ENCODE results near the gene COG5. TPM values are rescaled to one million over a fixed set of nuclear protein-coding genes. Genes with fewer than 3 reads are reported as not detected.

Gene COG5
- total RNA-seq, 1 donor from 2014 or later: 36.3 TPM

DNA sequence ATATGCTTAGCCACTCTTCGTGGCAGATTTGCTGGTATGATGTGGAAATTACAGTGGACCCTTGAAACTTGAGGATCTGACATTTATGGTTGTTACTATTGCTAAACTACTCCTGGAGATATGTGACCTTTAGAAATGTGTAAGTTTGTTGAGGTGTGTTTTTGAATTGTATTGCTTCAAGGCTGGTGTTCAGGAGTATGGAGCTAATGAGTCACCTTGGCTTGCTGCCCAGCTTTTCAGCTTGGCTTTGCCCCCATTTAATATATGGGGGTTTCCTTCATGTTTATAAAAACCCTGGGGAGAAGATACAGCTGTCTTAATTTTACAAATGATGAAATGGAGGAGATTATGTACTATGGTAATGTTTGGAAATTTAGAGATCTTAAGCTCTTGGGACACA, 383.3 kb downstream of the COG5 start:
- DNase-seq (ENCODE audit: low read depth) (peak; percentile 75), FAIRE-seq (peak; percentile 47)
- TF ChIP-seq, protein P1, sequence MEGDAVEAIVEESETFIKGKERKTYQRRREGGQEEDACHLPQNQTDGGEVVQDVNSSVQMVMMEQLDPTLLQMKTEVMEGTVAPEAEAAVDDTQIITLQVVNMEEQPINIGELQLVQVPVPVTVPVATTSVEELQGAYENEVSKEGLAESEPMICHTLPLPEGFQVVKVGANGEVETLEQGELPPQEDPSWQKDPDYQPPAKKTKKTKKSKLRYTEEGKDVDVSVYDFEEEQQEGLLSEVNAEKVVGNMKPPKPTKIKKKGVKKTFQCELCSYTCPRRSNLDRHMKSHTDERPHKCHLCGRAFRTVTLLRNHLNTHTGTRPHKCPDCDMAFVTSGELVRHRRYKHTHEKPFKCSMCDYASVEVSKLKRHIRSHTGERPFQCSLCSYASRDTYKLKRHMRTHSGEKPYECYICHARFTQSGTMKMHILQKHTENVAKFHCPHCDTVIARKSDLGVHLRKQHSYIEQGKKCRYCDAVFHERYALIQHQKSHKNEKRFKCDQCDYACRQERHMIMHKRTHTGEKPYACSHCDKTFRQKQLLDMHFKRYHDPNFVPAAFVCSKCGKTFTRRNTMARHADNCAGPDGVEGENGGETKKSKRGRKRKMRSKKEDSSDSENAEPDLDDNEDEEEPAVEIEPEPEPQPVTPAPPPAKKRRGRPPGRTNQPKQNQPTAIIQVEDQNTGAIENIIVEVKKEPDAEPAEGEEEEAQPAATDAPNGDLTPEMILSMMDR (IDR thresholded peaks at IDR 0.05; ENCODE audit: insufficient read depth, low read length, severe bottlenecking): no peak
- Histone ChIP-seq H3K4me3 (ENCODE audit: low read depth, low read length) (no peak overlapping the region), H3K36me3 (ENCODE audit: control insufficient read depth, insufficient read depth, low read length) (peaks cover 1% of the 10 kb centered on the region), H3K27me3 (ENCODE audit: control insufficient read depth, insufficient read depth, low read length) (no peaks in the 10 kb centered on the region)

DNA sequence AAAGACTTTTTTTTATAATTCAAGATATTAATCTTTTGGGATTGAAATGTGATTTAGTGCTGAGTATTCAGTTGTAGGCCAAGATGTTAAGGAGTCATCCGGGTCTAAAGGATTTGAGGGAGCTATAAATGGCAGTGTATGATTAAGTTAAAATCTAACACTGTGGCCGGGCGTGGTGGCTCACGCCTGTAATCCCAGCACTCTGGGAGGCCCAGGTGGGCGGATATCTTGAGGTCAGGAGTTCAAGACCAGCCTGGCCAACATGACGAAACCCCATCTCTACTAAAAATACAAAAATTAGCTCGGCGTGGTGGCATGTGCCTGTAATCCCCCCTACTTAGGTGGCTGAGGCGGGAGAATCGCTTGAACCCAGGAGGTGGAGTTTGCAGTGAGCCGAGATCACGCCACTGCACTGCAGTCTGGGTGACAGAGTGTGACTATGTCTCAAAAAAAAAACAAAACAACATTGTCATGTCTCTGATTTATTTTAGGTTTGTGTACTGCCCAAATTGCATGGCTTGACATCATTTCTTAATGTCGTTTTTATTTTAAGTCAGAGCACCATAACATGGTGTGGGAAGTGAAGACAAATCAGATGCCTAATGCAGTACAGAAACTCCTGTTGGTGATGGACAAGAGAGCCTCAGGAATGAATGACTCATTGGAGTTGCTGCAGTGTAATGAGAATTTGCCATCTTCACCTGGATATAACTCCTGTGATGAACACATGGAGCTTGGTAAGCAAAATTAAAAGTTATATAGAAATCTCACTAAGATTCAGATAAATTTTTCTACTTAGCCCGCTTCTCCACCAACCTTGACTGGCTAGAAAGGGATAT, 384.2 kb downstream of the COG5 start:
- no peaks in the 10 kb centered on the region for H3K27me3 ChIP-seq (ENCODE audit: control insufficient read depth, insufficient read depth, low read length)
- TF ChIP-seq, protein P1 (IDR thresholded peaks at IDR 0.05; ENCODE audit: insufficient read depth, low read length, severe bottlenecking): no peak
- peak; percentile 82 for DNase-seq (ENCODE audit: low read depth)
- FAIRE-seq: no peak
- no peaks in the 10 kb centered on the region for H3K36me3 ChIP-seq (ENCODE audit: control insufficient read depth, insufficient read depth, low read length)
- H3K4me3 ChIP-seq (ENCODE audit: low read depth, low read length): no peak overlapping the region

DNA sequence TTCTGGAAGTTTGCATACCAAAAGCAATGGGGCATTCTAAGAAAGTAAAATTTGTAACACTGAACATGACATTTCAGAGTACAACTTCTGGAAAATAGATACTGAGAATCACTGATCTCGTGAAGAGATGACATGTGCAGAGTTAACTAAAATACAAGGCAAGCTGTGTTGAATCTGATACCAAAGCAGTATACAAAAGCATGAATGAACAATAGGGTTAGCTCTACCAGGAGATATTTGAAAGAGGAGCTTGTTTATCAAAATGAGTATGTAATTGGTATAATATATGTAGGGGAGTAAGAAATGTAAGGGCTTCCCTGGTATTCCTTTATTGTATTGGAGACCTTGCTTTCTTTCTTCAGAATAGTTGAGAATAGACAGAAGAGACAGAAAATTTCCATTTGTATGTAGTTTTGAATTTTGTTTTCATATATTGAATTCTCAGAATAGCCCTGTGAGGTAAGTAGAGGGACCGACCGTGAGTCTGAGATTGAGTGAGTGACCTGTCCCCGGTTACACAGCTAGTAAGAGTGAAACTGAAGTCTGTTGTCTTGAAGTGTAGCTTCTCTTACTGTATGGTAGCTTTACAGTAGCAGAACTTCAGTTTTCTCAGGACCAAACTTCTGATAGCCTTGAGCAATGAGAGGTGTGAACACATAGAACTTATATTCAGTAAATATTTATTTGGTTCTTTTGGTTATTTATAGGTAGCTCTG, 389.9 kb downstream of the COG5 start:
- H3K27me3 ChIP-seq (ENCODE audit: control insufficient read depth, insufficient read depth, low read length): no peaks in the 10 kb centered on the region
- no peak for DNase-seq (ENCODE audit: low read depth)
- no peak for FAIRE-seq
- H3K36me3 ChIP-seq (ENCODE audit: control insufficient read depth, insufficient read depth, low read length): no peaks in the 10 kb centered on the region
- H3K4me3 ChIP-seq (ENCODE audit: low read depth, low read length): no peak overlapping the region
- TF ChIP-seq, protein P1 (IDR thresholded peaks at IDR 0.05; ENCODE audit: insufficient read depth, low read length, severe bottlenecking): no peak

DNA sequence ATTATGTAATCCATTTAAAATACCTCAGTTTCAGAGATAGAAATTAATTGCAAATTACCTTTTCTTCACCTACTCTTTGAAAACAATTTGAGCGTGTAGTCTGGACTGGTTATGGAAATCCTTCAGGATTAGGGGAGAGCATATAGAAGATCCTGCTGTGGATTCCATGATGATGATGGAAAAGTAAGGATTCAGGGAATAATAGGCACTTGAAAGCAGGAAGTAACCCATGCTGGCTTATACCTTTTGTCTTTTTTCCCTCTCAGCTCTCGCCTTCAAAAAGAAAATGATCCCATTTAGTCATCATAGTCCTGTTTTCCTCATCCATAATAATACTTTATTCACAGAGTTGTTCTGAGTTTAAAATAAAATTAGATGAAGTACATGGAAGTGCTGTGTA, 390.5 kb downstream of the COG5 start:
- no peaks in the 10 kb centered on the region for H3K27me3 ChIP-seq (ENCODE audit: control insufficient read depth, insufficient read depth, low read length)
- no peaks in the 10 kb centered on the region for H3K36me3 ChIP-seq (ENCODE audit: control insufficient read depth, insufficient read depth, low read length)
- TF ChIP-seq, protein P1 (IDR thresholded peaks at IDR 0.05; ENCODE audit: insufficient read depth, low read length, severe bottlenecking): no peak
- no peak overlapping the region for H3K4me3 ChIP-seq (ENCODE audit: low read depth, low read length)
- DNase-seq (ENCODE audit: low read depth): no peak
- FAIRE-seq: no peak

DNA sequence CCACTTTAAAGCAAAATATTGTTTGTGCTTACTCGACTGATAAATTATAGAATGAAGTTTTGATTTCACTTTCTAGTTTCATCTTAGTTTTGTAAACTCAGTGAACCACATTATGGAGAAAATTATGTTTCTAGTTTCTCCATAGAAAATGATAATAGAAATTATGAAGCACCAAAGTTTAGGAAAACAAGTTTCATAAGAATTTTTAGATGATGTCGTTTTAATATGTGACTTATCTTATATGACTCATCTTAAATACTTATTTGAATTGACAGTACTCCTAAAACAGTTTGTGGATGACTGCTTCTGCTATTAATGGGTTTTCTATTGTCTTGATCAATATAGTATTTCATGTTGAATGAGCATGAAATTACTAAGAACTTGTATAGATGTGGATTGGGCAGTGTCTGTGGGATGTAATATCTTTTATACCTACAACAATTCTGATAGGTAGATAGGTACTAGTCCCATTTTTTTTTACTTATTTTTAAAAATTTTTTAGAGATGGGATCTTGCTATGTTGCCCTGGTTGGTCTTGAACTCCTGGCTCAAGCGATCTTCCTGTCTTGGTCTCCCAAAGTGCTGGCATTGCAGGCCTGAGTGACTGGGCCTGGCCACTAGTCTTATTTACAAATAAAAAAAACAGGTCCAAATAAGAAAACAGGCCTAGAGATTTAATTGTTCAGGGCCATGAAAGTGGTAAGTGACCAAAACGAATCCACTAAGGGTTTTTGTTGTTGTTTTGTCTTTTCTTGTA, 391.3 kb downstream of the COG5 start:
- no peaks in the 10 kb centered on the region for H3K27me3 ChIP-seq (ENCODE audit: control insufficient read depth, insufficient read depth, low read length)
- TF ChIP-seq, protein P1 (IDR thresholded peaks at IDR 0.05; ENCODE audit: insufficient read depth, low read length, severe bottlenecking): no peak
- no peak for FAIRE-seq
- no peaks in the 10 kb centered on the region for H3K36me3 ChIP-seq (ENCODE audit: control insufficient read depth, insufficient read depth, low read length)
- no peak for DNase-seq (ENCODE audit: low read depth)
- no peak overlapping the region for H3K4me3 ChIP-seq (ENCODE audit: low read depth, low read length)

Measured in bronchial epithelial cell (primary cell).